ENCODE data around the gene GPR141. TPM values are rescaled to one million over a fixed set of nuclear protein-coding genes. Genes with fewer than 3 reads are reported as not detected.
"Not testable (repeated sequence)": the region's sequence is repeated elsewhere in the genome, so short reads cannot be mapped to it uniquely, and the experiment has no call there.

GPR141 gene
- total and polyA plus RNA-seq, 2 experiments from 2014 or later = 0.51 TPM; not detected in 1

GRCh38 chr7:37701769-37702168, 18.2 kb downstream of the GPR141 start:
- Histone ChIP-seq H3K36me3 (no peaks in the 10 kb centered on the region), H3K4me3 (no peak overlapping the region), H3K27ac (no peak overlapping the region), H3K4me1 (ENCODE audit: low read depth) (peaks cover under 1% of the 10 kb centered on the region), H3K9me3 (ENCODE audit: low read depth) (no peaks in the 10 kb centered on the region), H3K27me3 (no peaks in the 10 kb centered on the region)
- no peak for DNase-seq (ENCODE audit: low read depth in 1 of 2, low spot score in 1 of 2)
- TF ChIP-seq CTCF (IDR thresholded peaks at IDR 0.05; ENCODE audit: low read depth, low read length) = no peak

DNA sequence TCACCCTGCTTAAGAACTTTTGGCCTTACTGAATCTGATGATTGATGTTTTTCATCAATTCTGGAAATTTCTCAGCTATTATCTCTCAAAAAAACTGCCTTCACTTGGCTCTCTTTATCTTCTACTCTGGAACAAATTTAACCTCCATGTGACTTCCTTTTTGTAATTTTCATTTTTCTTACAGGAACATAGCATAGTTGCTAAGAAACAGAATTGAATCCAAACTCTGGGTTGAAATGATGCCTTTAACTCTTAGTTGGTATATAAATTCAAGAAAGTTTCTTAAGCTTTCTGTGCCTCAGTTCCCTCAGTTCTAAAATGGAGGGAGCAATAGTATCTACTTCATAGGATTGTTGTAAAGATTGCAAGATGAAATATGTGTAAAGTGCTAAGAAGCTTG, 19.8 kb downstream of the GPR141 start:
- TF ChIP-seq CTCF (IDR thresholded peaks at IDR 0.05; ENCODE audit: low read depth, low read length) = no peak
- Histone ChIP-seq H3K4me1 (ENCODE audit: low read depth) (peaks cover 16% of the 10 kb centered on the region), H3K9me3 (ENCODE audit: low read depth) (no peaks in the 10 kb centered on the region), H3K27ac (no peak overlapping the region), H3K27me3 (no peaks in the 10 kb centered on the region), H3K4me3 (no peak overlapping the region), H3K36me3 (no peaks in the 10 kb centered on the region)
- no peak for DNase-seq (ENCODE audit: low read depth in 1 of 2, low spot score in 1 of 2)

DNA sequence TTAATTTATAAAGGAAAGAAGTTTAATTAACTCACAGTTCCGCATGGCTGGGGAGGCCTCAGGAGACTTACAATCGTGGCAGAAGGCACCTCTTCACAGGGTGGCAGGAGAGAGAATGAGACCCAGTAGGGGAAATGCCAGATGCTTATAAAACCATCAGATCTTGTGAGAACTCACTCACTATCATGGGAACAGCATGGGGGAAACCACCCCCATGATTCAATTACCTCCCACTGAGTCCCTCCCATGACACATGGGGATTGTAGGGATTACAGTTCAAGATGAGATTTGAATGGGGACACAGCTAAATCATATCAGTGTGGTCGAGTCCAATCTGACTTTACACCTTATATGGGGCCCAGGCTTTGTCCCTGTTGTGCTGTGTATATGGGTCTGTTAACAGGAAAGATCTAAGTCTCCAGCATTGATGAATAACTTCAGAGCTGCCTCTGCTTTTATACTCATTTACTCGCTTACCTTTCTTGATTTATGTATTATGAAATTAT, 20.8 kb downstream of the GPR141 start:
- H3K4me3 ChIP-seq; H3K9me3 ChIP-seq (ENCODE audit: low read depth); H3K27me3 ChIP-seq; H3K27ac ChIP-seq; DNase-seq (ENCODE audit: low read depth in 1 of 2, low spot score in 1 of 2); H3K36me3 ChIP-seq: not testable (repeated sequence)
- H3K4me1 ChIP-seq (ENCODE audit: low read depth) = peaks cover 20% of the 10 kb centered on the region

DNA sequence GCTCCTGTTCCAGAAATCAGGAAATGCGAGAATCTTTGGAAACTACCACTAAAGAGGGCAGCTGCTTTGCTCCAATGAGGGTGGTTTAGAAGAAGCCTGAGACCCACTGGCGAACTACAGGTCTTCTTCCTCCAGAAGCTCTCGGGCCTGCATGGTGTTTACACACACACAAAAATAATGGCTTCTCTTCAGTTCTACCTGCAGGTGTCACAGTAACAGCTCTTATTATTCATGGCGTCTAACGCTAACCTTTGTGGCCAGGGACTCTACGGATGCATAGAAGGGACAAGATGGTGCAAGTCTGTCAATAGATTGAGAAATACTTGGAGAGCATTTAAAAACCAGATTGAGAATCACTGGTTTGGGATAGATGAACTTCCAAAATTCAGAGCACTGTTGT, 22.4 kb downstream of the GPR141 start:
- DNase-seq (ENCODE audit: low read depth in 1 of 2, low spot score in 1 of 2) = no peak
- Histone ChIP-seq H3K4me3 (no peak overlapping the region), H3K36me3 (no peaks in the 10 kb centered on the region), H3K27ac (no peak overlapping the region), H3K27me3 (no peaks in the 10 kb centered on the region), H3K9me3 (ENCODE audit: low read depth) (no peaks in the 10 kb centered on the region), H3K4me1 (ENCODE audit: low read depth) (peaks cover 20% of the 10 kb centered on the region)
- no peak for TF ChIP-seq CTCF (IDR thresholded peaks at IDR 0.05; ENCODE audit: low read depth, low read length)

DNA sequence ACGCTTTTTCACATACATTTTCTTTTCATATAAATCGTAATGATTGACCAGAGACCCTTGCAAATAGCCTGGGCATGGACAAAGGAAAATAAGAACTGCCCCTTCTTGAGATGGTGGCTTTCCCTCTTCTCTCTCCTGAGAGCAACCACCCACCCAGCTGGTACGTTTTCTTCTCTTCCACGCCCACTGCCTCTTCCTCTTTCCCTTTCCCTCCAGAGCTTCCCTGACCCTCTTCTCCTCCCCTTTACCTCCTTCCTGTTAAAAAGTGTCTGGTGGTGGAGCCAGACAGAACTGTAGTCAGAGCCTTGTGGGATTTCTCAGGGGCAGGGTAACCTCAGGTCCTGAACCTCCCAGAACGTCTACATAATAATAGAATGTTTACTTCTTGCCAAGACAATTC, 23.2 kb downstream of the GPR141 start:
- no peak for TF ChIP-seq CTCF (IDR thresholded peaks at IDR 0.05; ENCODE audit: low read depth, low read length)
- DNase-seq (ENCODE audit: low read depth in 1 of 2, low spot score in 1 of 2) = no peak
- peaks cover 20% of the 10 kb centered on the region for H3K4me1 ChIP-seq (ENCODE audit: low read depth)

GRCh38 chr7:37707754-37708485, 24.4 kb downstream of the GPR141 start:
- Histone ChIP-seq H3K36me3 (no peaks in the 10 kb centered on the region), H3K4me1 (ENCODE audit: low read depth) (peaks cover 20% of the 10 kb centered on the region), H3K27me3 (no peaks in the 10 kb centered on the region), H3K9me3 (ENCODE audit: low read depth) (no peaks in the 10 kb centered on the region), H3K27ac (peak overlapping the region; percentile 67), H3K4me3 (no peak overlapping the region)
- peak in 1 of 2 donors; percentile 35 for DNase-seq (ENCODE audit: low read depth in 1 of 2, low spot score in 1 of 2)
- no peak for TF ChIP-seq CTCF (IDR thresholded peaks at IDR 0.05; ENCODE audit: low read depth, low read length)

More for the DNA sequence above, 23.2 kb downstream of the GPR141 start:
- Histone ChIP-seq H3K4me3 (no peak overlapping the region), H3K9me3 (ENCODE audit: low read depth) (no peaks in the 10 kb centered on the region), H3K36me3 (no peaks in the 10 kb centered on the region), H3K27ac (no peak overlapping the region), H3K27me3 (no peaks in the 10 kb centered on the region)

Data from cardiac muscle cell (in vitro differentiated cells and primary cell).